IMR-90 (cell line): ENCODE data around the gene GATD1. TPM values are rescaled to one million over a fixed set of nuclear protein-coding genes. Genes with fewer than 3 reads are reported as not detected.

Experiments
- ATAC-seq: fragments of 200-7000 bp; cut with Tn5 transposase; 2 replicates; pipeline ENCODE4 v1.9.1; 2020; ENCODE audit warnings: low read depth, mild to moderate bottlenecking, moderate library complexity
- BruUV-seq: library from RNA; stranded (reverse); fragments of 400-500 nt; replicated peaks from 2 replicates; lab custom pipeline; 2021; lab: Mats Ljungman, UMichigan
- CTCF ChIA-PET: fragments of 300-600 bp; formaldehyde crosslinking; extraction: SDS; loops from one replicate; lab custom pipeline; 2021; ENCODE audit warnings: antibody characterized with exemption; lab: Yijun Ruan, JAX
- POLR2A ChIA-PET: fragments of 300-600 bp; sonication (Branson Sonifier 250); formaldehyde crosslinking; loops from one replicate; lab custom pipeline; 2022; ENCODE audit warnings: antibody characterized with exemption; ENCODE audit not compliant: unreplicated experiment; lab: Charles Lee
- DNase-seq: peaks from one replicate; pipeline ENCODE4 v3.0.0; 2013
- H2AFZ ChIP-seq: replicated peaks from 2 replicates; pipeline ENCODE3; 2013; ENCODE audit warnings: low read length, mild to moderate bottlenecking; ENCODE audit not compliant: poor library complexity
- H2AK5ac ChIP-seq: 2 replicates; pipeline ENCODE4 v1.6.1; 2013; ENCODE audit warnings: low read depth, low read length, inconsistent platforms
- H2AK9ac ChIP-seq: replicated peaks from 2 replicates; pipeline ENCODE3; 2013; ENCODE audit warnings: mild to moderate bottlenecking, low read depth, low read length, moderate library complexity; ENCODE audit not compliant: poor library complexity
- H2BK120ac ChIP-seq: 2 replicates; pipeline ENCODE4 v1.6.1; 2013; ENCODE audit warnings: low read depth, low read length, inconsistent platforms
- H2BK15ac ChIP-seq: 3 replicates; pipeline ENCODE4 v1.6.1; 2013; ENCODE audit warnings: low read depth, low read length, inconsistent platforms
- H2BK20ac ChIP-seq: 2 replicates; pipeline ENCODE4 v1.6.1; 2013; ENCODE audit warnings: low read depth, mild to moderate bottlenecking, inconsistent platforms, low read length, moderate library complexity
- H2BK5ac ChIP-seq: 2 replicates; pipeline ENCODE4 v1.6.1; 2013; ENCODE audit warnings: mild to moderate bottlenecking, low read depth, low read length, inconsistent platforms; ENCODE audit not compliant: poor library complexity, severe bottlenecking
- H3K14ac ChIP-seq: replicated peaks from 2 replicates; pipeline ENCODE4 v1.6.1; 2013; ENCODE audit warnings: low read depth, low read length, inconsistent platforms
- H3K18ac ChIP-seq: 2 replicates; pipeline ENCODE4 v1.6.1; 2013; ENCODE audit warnings: low read depth, low read length, control low read depth
- H3K23ac ChIP-seq: 2 replicates; pipeline ENCODE4 v1.6.1; 2013; ENCODE audit warnings: low read depth, low read length, inconsistent platforms
- H3K27ac ChIP-seq: 2 replicates; pipeline ENCODE4 v1.5.1; 2013; ENCODE audit warnings: mild to moderate bottlenecking, control low read depth, low read length; ENCODE audit not compliant: insufficient read depth
- H3K27me3 ChIP-seq: 2 replicates; pipeline ENCODE4 v1.6.1; 2013; ENCODE audit warnings: low read length; ENCODE audit not compliant: control insufficient read depth, insufficient read depth
- H3K36me3 ChIP-seq: 2 replicates; pipeline ENCODE4 v1.6.1; 2013; ENCODE audit warnings: low read length, mixed read lengths; ENCODE audit not compliant: control insufficient read depth, insufficient read depth
- H3K4ac ChIP-seq: 2 replicates; pipeline ENCODE4 v1.6.1; 2013; ENCODE audit warnings: low read depth, low read length, inconsistent platforms
- H3K4me1 ChIP-seq: 2 replicates; pipeline ENCODE4 v1.6.1; 2013; ENCODE audit warnings: low read length, mixed read lengths; ENCODE audit not compliant: control insufficient read depth, insufficient read depth
- H3K4me2 ChIP-seq: 2 replicates; pipeline ENCODE4 v1.6.1; 2013; ENCODE audit warnings: low read depth, mild to moderate bottlenecking, control low read depth, low read length, moderate library complexity
- H3K4me3 ChIP-seq: 2 replicates; pipeline ENCODE4 v1.5.1; 2013; ENCODE audit warnings: low read depth, mild to moderate bottlenecking, control low read depth, low read length, moderate library complexity; ENCODE audit not compliant: insufficient read depth
- H3K56ac ChIP-seq: 2 replicates; pipeline ENCODE4 v1.6.1; 2013; ENCODE audit warnings: low read length, inconsistent platforms; ENCODE audit not compliant: insufficient read depth; ENCODE audit errors: extremely low read depth
- H3K79me1 ChIP-seq, 2 experiments: 2 replicates each; pipeline ENCODE4 v1.6.1; 2013; ENCODE audit warnings: low read length in 2 of 2, inconsistent platforms in 1 of 2, low read depth in 1 of 2
- H3K9ac ChIP-seq: 2 replicates; pipeline ENCODE4 v1.6.1; 2013; ENCODE audit warnings: low read depth, low read length, control low read depth
- H3K9me1 ChIP-seq: 2 replicates; pipeline ENCODE4 v1.6.1; 2013; ENCODE audit warnings: low read length, inconsistent platforms; ENCODE audit not compliant: insufficient read depth
- H3K9me3 ChIP-seq: 2 replicates; pipeline ENCODE4 v1.6.1; 2013; ENCODE audit warnings: low read length; ENCODE audit not compliant: control insufficient read depth, insufficient read depth
- H4K20me1 ChIP-seq: 2 replicates; pipeline ENCODE4 v1.6.1; 2013; ENCODE audit warnings: low read length, inconsistent platforms; ENCODE audit not compliant: insufficient read depth
- H4K5ac ChIP-seq: 2 replicates; pipeline ENCODE4 v1.6.1; 2013; ENCODE audit warnings: mild to moderate bottlenecking, low read depth, low read length, control low read depth
- H4K8ac ChIP-seq, 2 experiments: 2 replicates each; pipeline ENCODE4 v1.6.1; 2013; ENCODE audit warnings: low read depth in 2 of 2, low read length in 2 of 2, control low read depth in 1 of 2, inconsistent platforms in 1 of 2
- H4K91ac ChIP-seq: 2 replicates; pipeline ENCODE4 v1.6.1; 2013; ENCODE audit warnings: low read depth, low read length, inconsistent platforms; ENCODE audit not compliant: insufficient read depth
- BHLHE40 ChIP-seq: fragments of 150-350 bp; IDR thresholded peaks from 2 replicates; pipeline ENCODE4 v1.6.1; 2016; ENCODE audit warnings: mild to moderate bottlenecking, low read depth, low read length
- CHD1 ChIP-seq: IDR thresholded peaks from 2 replicates; pipeline ENCODE4 v1.6.1; 2012; ENCODE audit warnings: low read depth, low read length, improper control_type of control experiment
- CTCF ChIP-seq: conservative IDR thresholded peaks from 2 replicates; pipeline ENCODE4 v1.5.1; 2012; ENCODE audit warnings: mild to moderate bottlenecking, low read depth, low read length, improper control_type of control experiment
- FOS ChIP-seq: fragments of 150-350 bp; IDR thresholded peaks from 2 replicates; pipeline ENCODE4 v1.6.1; 2016; ENCODE audit warnings: low read depth, low read length
- MAFK ChIP-seq: IDR thresholded peaks from 2 replicates; pipeline ENCODE4 v1.6.1; 2012; ENCODE audit warnings: low read depth, low read length, improper control_type of control experiment
- MAZ ChIP-seq: IDR thresholded peaks from 2 replicates; pipeline ENCODE4 v1.6.1; 2012; ENCODE audit warnings: low read depth, mild to moderate bottlenecking, low read length, improper control_type of control experiment, moderate library complexity, borderline replicate concordance
- MXI1 ChIP-seq: IDR thresholded peaks from 2 replicates; pipeline ENCODE4 v1.6.1; 2012; ENCODE audit warnings: low read depth, mild to moderate bottlenecking, low read length, moderate library complexity, borderline replicate concordance
- NFE2L2 ChIP-seq: fragments of 150-350 bp; IDR thresholded peaks from 2 replicates; pipeline ENCODE4 v1.6.1; 2016; ENCODE audit warnings: low read depth, mild to moderate bottlenecking, low read length
- POLR2A ChIP-seq: IDR thresholded peaks from 2 replicates; pipeline ENCODE4 v1.6.1; 2012; ENCODE audit warnings: mild to moderate bottlenecking, low read depth, low read length
- WGBS, 2 experiments: methylation state at CpG; one replicate each; pipeline versions ENCODE4 v1.1.5 to v1.1.7; 2013; ENCODE audit warnings: missing lambda C conversion rate in 2 of 2; ENCODE audit not compliant: insufficient read length in 1 of 2; ENCODE audit errors: extremely low coverage in 2 of 2; 5-methylcytosine and 5-hydroxymethylcytosine counted together
- dilution Hi-C: fragments of 300-500 bp; cut with HindIII; formaldehyde crosslinking; loops from one replicate; pipeline ENCODE4 v1.14.3; 2018; ENCODE audit warnings: low sequenced_read_pairs; ENCODE audit not compliant: unreplicated experiment
- in situ Hi-C: fragments of 300-500 bp; cut with MboI; formaldehyde crosslinking; loops from 3 replicates; pipeline ENCODE4 v1.14.3; 2019; ENCODE audit warnings: low sequenced_read_pairs, inconsistent platforms, mixed read lengths
- intact Hi-C: fragments of 100-400 bp; cut with micrococcal nuclease; formaldehyde crosslinking; loops from 2 replicates; pipeline ENCODE4 v1.10.0; 2022
- polyA plus RNA-seq, 3 experiments: library from polyadenylated mRNA; depleted of rRNA; stranded (reverse); fragments of >200 nt; gene quantifications; 2 replicates each; pipeline ENCODE4 v1.2.3, GENCODE V29; 2012; ENCODE audit warnings: low replicate concordance in 1 of 3
- total RNA-seq: library from RNA; depleted of rRNA; stranded (reverse); fragments of >200 nt; gene quantifications from 2 replicates; pipeline ENCODE4 v1.2.3, GENCODE V29; 2012

Gene GATD1
- total and polyA plus RNA-seq, 2 of the 4 experiments (the other 2 are of a cell fraction), result 3.0 to 52.5 TPM

- H4K91ac ChIP-seq, result no peak overlapping the region
- no peak overlapping the region for H3K4me3 ChIP-seq
- H2AK9ac ChIP-seq, result no peak overlapping the region
- no peak overlapping the region for H3K4me2 ChIP-seq
- H3K36me3 ChIP-seq, result peaks cover 30% of the 10 kb centered on the region
- peaks cover 38% of the 10 kb centered on the region for H4K20me1 ChIP-seq
- no peak overlapping the region for H3K4ac ChIP-seq
- H3K18ac ChIP-seq, result no peak overlapping the region
- intact Hi-C loops, result no loop called here
- H2BK20ac ChIP-seq, result no peak overlapping the region
- no peak overlapping the region for H2BK15ac ChIP-seq
- H2AK5ac ChIP-seq, result no peak overlapping the region
- H2BK5ac ChIP-seq, result no peak overlapping the region
- 86% methylated on average over 1 of the region's 6 CpGs; no CpG with 5 or more reads in 1 of the 2 experiments for WGBS, 2 experiments
- no peak overlapping the region for H4K5ac ChIP-seq
- no peak overlapping the region for H3K9ac ChIP-seq
- H2AFZ ChIP-seq, result no peak overlapping the region
- dilution Hi-C loops, result no loop called here
- H3K4me1 ChIP-seq, result peaks cover 6% of the 10 kb centered on the region
- DNase-seq (no peak), ATAC-seq (no peak)
- TF ChIP-seq CTCF (no peak), BHLHE40 (no peak), POLR2A (no peak), FOS (no peak), MXI1 (no peak), MAZ (no peak), NFE2L2 (no peak), CHD1 (no peak), MAFK (no peak)
- no peaks in the 10 kb centered on the region for H3K9me3 ChIP-seq
- H3K56ac ChIP-seq, result no peak overlapping the region
- no TSS peak for BruUV-seq
- no peaks in the 10 kb centered on the region for H3K27me3 ChIP-seq
- H3K79me1 ChIP-seq, result peaks cover 27 to 47% of the 10 kb centered on the region in 2 experiments
- H3K23ac ChIP-seq, result no peak overlapping the region
- POLR2A ChIA-PET, result no interaction called here
- no peak overlapping the region for H3K27ac ChIP-seq
- H3K9me1 ChIP-seq, result no peaks in the 10 kb centered on the region
- in situ Hi-C loops, result no loop called here
- CTCF ChIA-PET, result no interaction called here
- no peak overlapping the region for H4K8ac ChIP-seq
- H2BK120ac ChIP-seq, result no peak overlapping the region
- H3K14ac ChIP-seq, result no peak overlapping the region
These were observed 35.8 kb upstream of the GATD1 start for GRCh38 chr11:813072-813455.
